ENCODE data around the gene S1PR4.

S1PR4 gene, protein sequence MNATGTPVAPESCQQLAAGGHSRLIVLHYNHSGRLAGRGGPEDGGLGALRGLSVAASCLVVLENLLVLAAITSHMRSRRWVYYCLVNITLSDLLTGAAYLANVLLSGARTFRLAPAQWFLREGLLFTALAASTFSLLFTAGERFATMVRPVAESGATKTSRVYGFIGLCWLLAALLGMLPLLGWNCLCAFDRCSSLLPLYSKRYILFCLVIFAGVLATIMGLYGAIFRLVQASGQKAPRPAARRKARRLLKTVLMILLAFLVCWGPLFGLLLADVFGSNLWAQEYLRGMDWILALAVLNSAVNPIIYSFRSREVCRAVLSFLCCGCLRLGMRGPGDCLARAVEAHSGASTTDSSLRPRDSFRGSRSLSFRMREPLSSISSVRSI

DNA sequence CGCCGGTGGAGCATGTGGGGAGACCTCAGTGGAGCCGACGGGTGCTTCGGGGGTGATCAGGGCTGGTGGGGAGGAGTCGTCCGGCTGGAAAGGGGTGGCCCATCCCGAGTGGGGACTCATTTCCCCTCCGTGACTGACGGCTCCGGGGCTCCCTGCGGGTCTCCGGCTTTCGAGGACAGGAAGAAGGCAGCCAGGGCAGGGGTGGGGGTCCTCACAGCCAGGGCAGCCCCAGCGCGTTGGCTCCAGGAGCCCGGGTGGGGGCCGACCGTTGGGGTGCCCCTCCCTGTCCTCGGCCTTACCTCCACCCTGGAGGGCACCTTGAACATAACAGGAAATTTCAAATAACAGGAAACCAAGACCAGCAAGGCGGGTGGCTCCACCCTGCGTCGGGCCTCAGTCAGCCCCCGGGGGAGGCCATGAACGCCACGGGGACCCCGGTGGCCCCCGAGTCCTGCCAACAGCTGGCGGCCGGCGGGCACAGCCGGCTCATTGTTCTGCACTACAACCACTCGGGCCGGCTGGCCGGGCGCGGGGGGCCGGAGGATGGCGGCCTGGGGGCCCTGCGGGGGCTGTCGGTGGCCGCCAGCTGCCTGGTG, at the start of gene S1PR4:
S1PR4 (plus strand) TSS at position 393 of the 596 bp plus-strand sequence; CDS start at position 417, 24 bp downstream.
- peak; percentile 67 for DNase-seq

DNA sequence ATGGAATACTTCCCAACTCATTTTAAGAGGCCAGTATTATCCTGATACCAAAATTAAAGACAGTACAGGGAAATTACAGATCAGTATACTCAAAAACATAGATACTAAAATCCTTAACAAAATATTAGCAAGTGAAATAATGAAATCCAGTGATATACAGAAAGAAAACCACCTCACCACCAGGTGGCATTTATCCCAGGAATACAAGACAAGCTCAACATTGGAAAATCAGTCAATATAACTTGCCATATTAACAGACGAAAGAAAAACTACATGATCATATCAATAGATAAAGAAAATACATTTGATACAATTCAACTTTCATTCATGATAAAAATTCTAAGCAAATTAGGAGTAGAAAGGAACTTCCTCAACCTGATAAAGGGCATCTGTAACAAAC, 49.5 kb upstream of the S1PR4 start:
- no peak for DNase-seq

DNA sequence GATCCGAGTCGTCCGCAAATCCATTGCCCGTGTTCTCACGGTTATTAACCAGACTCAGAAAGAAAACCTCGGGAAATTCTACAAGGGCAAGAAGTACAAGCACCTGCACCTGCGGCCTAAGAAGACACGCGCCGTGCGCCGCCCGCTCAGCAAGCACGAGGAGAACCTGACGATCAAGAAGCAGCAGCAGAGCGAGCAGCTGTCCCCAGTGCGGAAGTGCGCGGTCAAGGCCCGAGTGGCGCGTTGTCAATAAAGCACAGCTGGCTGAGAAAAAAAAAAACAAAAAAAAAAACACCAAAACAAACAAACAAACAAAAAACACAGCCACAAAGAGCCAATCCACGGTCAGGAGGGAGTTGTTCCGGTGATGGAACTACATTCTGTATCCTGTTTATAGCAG, 47.4 kb upstream of the S1PR4 start:
- DNase-seq: no peak

DNA sequence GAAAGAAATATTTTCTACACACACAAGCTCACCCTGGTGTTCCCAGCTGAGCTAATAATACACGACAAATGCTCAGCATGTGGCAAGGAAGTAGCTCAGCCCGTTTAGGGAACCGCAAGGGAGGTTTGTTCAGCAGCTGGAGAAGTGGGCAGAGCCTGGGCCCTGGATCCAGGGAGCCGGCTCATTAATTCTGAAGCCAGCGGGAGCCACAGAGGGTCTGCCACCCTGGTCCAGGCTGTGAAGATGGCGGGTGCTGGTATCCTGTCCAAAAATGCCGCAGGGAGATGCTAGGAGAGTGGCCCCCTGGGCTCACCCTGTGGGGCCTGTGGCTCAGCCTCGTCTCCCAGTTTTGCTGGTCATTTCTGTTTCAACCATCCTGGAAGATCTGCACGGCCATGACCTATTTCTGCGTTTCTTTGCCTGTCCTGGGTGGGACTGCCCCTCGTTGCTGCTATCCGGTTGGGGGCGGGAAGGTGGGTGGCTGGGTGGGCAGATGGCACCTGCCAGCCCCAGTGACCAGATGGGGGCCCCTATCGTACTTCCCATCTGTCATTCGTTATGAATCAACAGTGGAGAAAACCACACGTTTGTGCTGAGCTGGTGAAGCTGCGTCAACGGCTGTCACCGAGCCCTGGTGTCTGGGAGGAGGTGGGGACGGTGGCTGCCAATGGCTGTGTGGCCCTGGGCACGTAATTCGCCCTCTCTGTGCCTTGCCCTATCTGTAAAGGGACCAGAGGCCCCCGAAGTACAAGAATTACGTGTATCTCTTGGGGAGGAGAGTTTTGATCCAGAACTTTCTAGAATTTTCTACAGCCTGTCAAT, 45.4 kb upstream of the S1PR4 start:
- DNase-seq: peak; percentile 71

DNA sequence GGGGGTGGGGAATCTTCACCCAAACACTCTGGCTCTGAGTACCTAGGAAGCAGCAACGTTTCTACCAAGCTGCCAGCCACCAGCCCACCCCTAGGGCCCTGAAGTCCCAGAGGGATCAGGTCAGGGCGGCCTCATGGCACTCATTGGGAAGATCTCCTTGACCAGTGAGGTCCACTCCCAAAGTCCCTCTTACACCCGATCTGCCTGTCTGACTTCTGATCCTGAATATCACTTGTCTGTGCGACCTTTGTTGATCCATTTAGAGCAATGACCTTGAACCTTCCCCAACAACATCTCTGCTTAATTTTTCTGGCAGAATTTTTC, 44.8 kb upstream of the S1PR4 start:
- DNase-seq: no peak

DNA sequence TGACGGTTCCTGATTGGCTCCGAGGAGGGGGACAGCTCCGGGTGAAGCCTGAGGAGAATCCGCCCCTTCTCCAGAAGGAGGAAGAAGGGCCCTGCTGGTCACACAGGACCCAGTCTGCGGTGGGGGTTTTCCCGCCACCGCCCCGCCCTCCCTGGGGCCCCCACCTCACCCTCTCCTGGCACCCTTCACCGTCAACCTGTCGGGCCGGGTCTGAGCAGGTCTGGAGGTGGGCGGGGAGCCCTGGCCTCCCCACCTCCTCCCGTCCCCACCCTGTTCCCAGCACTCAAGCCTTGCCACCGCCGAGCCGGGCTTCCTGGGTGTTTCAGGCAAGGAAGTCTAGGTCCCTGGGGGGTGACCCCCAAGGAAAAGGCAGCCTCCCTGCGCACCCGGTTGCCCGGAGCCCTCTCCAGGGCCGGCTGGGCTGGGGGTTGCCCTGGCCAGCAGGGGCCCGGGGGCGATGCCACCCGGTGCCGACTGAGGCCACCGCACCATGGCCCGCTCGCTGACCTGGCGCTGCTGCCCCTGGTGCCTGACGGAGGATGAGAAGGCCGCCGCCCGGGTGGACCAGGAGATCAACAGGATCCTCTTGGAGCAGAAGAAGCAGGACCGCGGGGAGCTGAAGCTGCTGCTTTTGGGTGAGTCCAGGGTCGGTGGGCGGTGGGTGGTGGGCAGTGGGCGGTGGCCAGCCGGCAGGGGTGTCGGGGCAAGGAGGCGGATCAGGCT, 42.4 kb upstream of the S1PR4 start, which contains the start of gene GNA15:
GNA15 (plus strand) TSS at position 73 of the 723 bp plus-strand sequence; CDS start at position 491, 418 bp downstream.
- DNase-seq: no peak

DNA sequence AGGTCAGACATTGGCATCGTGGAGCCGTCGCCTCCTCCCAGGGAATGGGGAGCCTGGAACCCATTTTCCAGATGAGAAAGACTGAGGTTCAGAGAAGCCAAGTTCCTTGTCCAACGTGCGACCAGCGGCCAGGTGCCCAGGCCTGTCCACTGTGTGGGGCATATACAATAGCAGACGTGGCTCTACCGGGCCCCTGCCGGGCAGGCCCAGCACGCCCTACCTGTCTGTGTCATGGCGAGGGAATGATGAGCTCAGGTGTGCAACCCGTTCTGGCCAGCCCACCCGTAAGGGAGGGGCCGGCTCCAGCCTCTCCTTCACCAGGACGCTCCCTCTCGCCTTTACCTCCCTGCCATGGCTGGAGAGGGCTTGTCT, 41.9 kb upstream of the S1PR4 start:
- no peak for DNase-seq

DNA sequence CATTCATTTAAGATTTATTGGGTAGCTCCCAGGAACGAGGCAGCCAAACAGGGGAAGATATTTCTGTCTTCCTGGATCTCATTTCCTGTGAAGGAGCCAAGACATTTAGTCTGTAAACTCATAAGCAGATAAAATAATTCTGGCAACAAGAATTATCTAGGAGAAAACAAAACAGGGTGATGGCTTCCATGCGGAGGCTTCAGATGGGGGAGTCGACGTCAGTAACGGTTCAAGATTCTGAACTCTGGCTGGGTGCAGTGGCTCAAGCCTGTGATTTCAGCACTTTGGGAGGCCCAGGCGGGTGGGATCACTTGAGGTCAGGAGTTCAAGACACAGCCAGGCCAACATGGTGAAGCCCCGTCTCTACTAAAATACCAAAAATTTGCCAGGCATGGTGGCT, 41.5 kb upstream of the S1PR4 start:
- DNase-seq: no peak

DNA sequence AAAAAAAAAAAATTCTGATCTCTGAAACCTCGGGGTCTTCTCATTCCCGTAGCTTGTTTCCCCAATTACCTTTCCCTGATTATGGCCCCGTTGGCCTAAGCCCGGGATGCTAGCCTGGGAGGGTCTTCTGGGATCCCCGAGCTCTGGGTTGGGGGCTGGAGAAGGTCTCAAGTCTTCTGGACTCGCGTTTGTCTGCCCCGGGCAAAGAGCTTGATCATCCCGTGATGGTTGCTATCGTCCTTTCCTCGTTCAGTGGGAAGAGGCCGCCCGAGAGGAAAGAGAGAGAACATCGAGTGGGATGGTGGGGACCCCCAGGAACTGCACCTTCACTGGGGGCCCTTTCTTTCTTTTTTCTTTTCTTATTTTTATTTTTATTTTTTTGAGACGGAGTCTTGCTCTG, 40.3 kb upstream of the S1PR4 start:
- DNase-seq: no peak

DNA sequence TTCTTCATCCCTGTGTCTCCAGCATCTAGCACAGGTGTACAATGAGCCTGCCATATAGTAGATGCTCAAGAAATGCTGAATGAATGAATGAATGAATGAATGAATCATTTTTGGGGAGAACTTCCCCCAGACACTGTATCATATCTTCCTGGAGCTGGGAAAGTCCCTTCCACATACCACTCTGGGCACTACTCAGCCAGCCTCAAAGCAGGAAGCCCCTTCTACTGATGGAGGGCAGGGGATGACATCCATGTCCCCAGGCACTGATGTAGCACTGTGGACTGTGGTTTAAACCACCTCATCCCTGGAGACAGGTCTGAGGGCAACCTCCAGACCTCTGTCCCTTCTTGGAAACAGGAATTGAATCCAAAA, 37.9 kb upstream of the S1PR4 start:
- DNase-seq: no peak

DNA sequence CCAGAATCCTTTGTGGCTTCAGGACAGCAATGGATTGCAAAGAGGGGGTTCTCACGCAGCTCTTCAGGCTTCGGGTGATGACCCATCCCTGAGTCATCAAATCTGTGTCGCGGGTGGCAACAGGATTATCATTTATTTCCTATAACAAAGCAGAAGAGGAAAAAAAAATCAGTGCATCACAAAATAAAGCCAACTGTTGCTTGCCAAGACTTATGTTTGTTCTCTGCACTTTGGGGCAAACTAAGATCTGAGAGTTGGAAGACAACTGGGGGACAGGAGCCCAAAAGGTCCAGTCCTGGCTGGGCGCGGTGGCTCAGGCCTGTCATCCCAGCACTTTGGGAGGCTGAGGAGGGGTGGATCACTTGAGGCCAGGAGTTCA, 36.3 kb upstream of the S1PR4 start:
- peak; percentile 52 for DNase-seq

DNA sequence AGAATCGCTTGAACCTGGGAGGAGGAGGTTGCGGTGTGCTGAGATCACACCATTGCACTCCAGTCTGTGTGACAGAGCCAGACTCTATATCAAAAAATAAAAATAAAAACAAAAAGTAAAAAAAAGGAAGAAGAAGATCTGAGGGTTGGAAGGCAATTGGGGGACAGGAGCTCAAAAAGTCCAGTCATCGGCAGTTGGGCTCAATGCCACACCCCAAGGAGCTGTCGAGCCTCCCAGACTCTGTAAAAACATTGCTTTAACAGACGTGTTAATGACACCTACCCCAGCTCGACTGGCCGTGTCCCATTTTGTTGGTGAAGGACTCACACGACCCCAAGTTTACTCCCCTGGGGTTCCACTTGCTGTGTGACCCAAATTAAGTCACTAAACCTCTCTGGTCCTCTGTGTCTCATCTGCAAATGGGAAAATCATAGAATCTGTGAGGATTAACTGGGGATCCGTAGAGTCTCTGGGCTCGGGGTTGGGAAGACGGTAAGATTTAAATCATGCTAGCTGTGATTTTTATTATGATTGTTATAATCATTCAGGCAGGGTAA, 35.7 kb upstream of the S1PR4 start:
- no peak for DNase-seq

DNA sequence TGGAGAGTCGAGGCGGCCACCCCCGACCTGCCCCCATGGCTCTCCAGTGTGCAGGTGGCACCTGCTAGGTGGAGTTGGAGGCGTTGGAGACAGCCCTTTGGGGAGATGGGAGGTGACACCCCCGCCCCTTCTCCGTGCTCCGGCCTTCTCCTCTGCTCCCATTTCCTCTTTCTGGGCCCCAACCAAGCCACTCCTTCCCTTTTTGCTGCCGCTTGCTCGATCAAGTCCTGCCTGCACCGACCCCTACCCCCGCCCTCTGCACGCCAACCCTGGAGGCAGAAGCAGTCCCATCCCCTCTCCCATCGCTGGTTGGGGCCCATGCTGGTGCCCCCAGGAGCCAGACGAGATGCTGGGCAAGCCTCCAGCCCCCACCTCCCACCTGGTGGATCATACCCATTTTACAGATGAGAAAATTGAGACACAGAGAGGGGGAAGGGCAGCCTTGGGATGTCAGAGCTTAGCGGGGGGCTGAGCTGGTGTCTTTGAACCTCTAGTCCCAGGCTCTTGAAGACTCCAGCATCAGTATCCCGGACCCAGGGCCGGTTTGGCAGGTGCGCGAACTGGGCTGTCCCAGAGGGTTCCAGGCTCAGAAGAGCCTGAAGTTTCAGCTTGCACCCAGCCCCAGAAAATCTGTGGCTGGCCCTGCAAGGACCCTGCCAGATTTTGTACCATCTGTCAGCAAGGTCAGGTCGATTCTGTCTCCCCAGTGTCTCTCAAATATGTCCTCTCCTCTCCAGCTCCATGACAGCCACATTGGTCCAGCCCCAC, 32.5 kb upstream of the S1PR4 start:
- DNase-seq: no peak

DNA sequence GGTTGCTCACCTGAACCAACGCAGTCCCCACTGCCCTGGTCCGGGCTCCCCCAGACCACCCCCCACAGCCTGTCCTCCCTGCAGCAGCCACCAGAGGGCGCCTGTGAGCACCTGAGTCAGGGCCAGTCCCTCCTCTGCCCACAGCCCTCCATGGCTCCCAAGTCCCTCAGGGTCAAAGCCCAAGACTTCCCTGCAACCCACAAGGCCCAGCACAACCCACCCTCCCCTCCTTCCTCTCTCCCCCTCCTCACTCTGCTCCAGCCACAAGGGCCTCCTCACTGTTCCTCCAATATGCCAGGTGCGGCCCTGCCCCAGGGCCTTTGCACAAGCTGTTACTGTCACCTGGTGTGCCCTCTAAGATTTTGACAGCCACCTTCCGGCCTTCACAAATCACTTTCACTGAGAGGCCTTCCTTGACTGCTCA, 31.9 kb upstream of the S1PR4 start:
- DNase-seq: peak; percentile 75

DNA sequence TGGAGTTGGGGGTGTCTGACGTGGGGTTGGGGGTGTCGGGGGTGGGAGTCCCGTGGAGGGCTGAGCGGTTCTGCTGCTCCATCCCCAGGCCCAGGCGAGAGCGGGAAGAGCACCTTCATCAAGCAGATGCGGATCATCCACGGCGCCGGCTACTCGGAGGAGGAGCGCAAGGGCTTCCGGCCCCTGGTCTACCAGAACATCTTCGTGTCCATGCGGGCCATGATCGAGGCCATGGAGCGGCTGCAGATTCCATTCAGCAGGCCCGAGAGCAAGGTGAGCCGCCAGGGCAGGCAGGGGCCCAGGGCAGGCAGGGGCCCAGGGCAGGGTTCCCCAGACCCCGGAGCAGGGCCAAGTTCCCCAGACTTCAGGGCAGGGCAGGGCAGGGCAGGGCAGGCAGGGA, 30.1 kb upstream of the S1PR4 start:
- DNase-seq: no peak

DNA sequence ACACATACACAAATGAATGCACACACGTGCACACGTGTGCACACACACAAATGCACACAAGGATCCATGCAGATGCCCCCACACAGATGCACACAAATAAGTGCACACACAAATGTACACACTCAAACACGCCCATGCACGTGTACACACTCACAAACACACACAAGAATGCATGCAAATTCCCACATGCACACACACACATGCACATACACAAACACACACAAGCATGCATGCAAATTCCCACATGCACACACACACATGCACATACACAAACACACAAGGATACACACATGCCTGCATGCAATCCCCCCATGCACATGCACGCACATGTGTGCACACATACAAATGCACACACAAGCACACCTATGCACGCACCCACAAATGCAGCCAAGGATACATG, 29.5 kb upstream of the S1PR4 start:
- DNase-seq: no peak

DNA sequence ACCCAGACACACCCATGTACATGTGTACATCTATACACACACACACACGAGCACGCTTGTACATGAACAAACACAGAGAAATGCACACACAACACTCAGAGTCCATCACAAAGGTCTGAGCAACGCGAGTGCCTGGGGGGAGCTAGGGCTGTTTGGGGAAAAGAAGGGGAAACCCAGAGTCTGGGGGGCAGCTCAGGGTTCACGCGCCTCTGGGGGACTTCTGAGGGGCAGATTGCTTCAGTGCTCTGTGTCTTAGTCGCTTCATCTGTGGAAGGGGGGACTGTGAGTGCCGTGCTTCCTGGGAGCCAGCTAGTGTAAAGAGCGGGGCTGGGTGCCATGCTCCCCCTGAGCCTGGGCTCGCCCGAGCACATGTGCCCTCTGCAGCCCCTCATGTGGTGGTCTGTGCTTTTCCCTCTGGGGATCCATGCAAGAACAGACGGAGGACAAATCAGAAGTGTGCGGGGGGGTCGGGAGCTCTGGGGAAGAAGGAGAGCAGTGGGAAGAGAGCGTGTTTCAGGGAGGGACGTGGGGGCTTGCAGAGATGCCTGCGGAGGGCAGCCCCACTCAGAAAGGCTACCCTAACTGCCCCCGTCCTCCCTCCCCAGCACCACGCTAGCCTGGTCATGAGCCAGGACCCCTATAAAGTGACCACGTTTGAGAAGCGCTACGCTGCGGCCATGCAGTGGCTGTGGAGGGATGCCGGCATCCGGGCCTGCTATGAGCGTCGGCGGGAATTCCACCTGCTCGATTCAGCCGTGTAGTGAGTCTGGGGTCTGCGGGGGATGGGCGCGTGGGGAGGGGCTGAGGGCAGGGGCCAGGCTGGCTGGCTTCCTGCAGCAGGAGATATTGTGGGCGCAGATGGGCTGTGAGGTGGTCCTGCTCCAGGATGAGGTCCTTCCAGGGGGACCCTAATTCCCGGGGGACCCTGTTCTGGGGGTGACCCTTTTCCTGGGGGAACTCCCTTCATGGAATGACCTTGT, 28.8 kb upstream of the S1PR4 start:
- no peak for DNase-seq

DNA sequence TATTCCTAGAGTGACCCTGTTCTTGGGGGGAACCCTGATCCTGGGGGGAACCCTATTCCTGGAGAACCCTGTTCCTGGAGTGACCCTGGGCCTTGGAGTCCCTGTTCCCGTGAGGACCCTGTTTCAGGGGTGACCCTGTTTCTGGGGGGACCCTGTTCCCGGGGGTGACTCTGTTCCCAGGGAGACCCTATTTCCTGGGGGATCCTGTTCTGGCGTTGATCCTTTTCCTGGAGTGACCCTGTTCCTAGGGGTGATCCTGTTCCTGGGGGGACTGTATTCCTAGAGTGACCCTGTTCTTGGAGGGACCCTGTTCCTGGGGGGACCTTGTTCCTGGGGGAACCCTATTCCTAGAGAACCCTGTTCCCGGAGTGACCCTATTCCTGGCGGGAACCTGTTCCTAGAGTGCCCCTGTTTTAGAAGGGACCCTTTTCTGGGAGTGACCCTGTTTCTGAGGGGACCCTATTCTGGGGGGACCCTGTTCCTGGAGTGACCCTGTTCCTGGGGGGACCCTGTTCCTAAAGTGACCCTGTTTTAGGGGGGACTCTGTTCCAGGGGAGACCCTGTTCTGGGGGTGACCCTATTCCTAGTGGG, 27.7 kb upstream of the S1PR4 start:
- no peak for DNase-seq

DNA sequence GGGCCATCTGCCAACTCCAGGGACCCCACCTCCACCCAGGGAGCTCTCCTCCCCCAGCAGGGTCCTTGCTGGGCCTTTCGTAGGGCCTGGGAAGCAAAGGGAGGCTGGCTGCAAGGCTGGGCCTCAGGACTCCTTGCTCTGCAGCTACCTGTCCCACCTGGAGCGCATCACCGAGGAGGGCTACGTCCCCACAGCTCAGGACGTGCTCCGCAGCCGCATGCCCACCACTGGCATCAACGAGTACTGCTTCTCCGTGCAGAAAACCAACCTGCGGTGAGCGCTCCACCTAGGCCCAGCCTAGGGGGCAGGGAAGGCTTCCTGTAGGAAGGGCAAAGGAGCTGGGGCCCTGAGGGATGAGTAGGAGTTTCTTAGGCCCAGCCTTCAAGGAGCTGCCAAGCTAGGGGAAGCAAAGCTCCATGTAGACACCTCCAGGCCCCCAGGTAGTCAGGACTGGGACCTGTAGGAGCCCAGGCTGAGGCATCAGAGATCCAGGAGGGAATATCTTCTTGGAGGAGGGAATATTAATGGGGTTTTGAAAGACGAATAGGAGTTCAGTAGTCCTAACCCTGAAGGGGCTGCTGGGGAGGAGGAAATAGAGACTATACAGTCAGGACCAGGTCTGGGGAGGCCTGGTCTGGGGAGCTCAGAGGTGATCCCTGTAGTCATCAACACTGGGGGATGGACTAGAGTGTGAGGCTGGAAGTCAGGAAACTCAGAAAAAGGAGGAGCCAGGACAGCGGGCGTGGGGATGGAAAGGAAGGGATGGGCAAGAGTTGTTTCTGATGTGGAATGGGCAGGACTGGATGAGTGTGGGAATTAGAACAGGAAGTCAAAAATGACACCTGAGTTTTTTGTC, 26.8 kb upstream of the S1PR4 start:
- no peak for DNase-seq

DNA sequence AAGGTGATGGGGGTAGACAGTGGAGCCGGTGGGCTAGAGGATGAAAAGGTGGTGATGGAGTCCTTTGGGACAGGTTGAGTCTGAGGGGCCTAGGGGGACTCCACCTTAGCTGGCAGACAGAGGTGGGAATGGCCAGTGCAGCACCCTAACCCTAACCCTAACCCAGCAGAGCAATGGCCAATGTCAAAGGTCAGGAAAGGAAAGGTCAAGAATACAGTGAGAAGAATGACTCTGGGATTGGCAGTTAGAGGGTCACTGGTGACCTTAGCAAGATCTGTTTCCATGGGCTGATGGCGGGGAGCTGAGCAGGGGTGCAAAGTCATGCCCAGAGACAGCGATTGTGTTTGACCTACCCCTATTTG, 26.2 kb upstream of the S1PR4 start:
- no peak for DNase-seq

All from activated CD8-positive, alpha-beta memory T cell treated with anti-CD3 and anti-CD28 coated beads, Interleukin-2, amount 50 U/mL, for 4 hours (primary cell).